Measurements from ENCODE around the gene PHF13.

GRCh38 chr1:6627841-6628545 lies 14.5 kb downstream of the PHF13 start:
- no peak for TF ChIP-seq EZH2 (IDR thresholded peaks at IDR 0.05; ENCODE audit: insufficient read depth, poor library complexity, severe bottlenecking)
- TF ChIP-seq EZH2phosphoT487 (IDR thresholded peaks at IDR 0.05; ENCODE audit: insufficient read depth, low read depth) = no peak
